H1 (cell line): ENCODE data around the gene HSDL2. TPM values are rescaled to one million over a fixed set of nuclear protein-coding genes. Genes with fewer than 3 reads are reported as not detected.

Experiments used
- CREB1 ChIP-seq: IDR thresholded peaks from 2 replicates; pipeline ENCODE4 v1.6.1; 2012; ENCODE audit warnings: inconsistent platforms
- SIN3A ChIP-seq, 2 experiments: IDR thresholded peaks in 1 of 2; conservative IDR thresholded peaks in 1 of 2; 2 replicates each; pipeline ENCODE4 v1.6.1; 2011 to 2012; ENCODE audit warnings: low read length in 2 of 2, improper control_type of control experiment in 1 of 2, low read depth in 1 of 2, mild to moderate bottlenecking in 1 of 2
- SIX5 ChIP-seq: IDR thresholded peaks from 2 replicates; pipeline ENCODE4 v1.6.1; 2011; ENCODE audit warnings: mild to moderate bottlenecking, low read depth, low read length
- polyA plus RNA-seq, 7 experiments: library from polyadenylated mRNA; depleted of rRNA in 3 of 7; stranded (reverse) in 5 of 7; unstranded in 2 of 7; fragments of >200 nt in 5 of 7; fragments of 200-250 nt in 2 of 7; gene quantifications; 1 replicate in 5 of 7; 2 replicates in 1 of 7; 4 replicates in 1 of 7; pipeline versions ENCODE4 v1.2.1 to v1.2.3, GENCODE V29; 2011 to 2013; ENCODE audit warnings: missing spikeins in 2 of 7, mixed read lengths in 2 of 7
- total RNA-seq: library from RNA; stranded (reverse); fragmentation: NEBNext Ultra II Directional; extraction: Animal tissue kit (Norgen Biotek cat#: 25700); gene quantifications from 2 replicates; pipeline ENCODE4 v1.2.1, GENCODE V29; 2021

HSDL2 gene
- total and polyA plus RNA-seq, 2 of the 8 experiments (the other 6 are each of a cell fraction or from before 2014, with no cell fraction given) = 6.6 to 15.4 TPM

- TF ChIP-seq CREB1 (no peak), SIX5 (no peak), SIN3A (conservative IDR thresholded peaks at IDR 0.05 in 1 of 2, IDR thresholded peaks at IDR 0.05 in 1 of 2; ENCODE audit: low read depth in 1 of 2, low read length in 2 of 2) (no peak)
These were observed 42.7 kb downstream of the HSDL2 start (continued) for GRCh38 chr9:112422417-112423148.
